ENCODE measurements around the gene NVL. TPM values are rescaled to one million over a fixed set of nuclear protein-coding genes. Genes with fewer than 3 reads are reported as not detected.

Gene NVL
- polyA plus RNA-seq, 1 donor from 2014 or later: 77.3 TPM

DNA sequence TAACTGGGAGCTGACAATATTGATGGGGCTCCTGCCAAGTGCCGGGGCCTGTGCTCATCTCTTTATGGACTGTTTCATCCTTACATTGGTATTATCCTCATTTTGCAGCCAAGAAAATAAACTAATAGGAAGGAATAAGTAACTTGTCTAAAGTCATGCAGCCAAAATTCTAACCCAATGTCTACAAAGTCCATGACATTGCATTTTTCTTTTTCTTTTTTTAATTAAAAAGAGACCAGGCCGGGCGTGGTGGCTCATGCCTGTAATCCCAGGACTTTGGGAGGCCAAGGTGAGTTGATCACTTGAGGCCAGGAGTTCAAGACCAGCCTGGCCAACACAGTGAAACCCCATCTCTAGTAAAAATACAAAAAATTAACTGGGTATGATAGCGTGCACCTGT is 128.1 kb downstream of the NVL start:
- Histone ChIP-seq H3K9ac (ENCODE audit: low read length) (no peak overlapping the region), H3K9me2 (ENCODE audit: insufficient read depth, low read length) (no peaks in the 10 kb centered on the region), H3K27ac (ENCODE audit: low read length) (no peak overlapping the region), H2AFZ (ENCODE audit: low read depth, low read length) (no peak overlapping the region), H3K4me3 (ENCODE audit: low read length) (no peak overlapping the region), H3K9me3 (ENCODE audit: low read length) (no peaks in the 10 kb centered on the region), H3K27me3 (ENCODE audit: insufficient read depth, low read depth, low read length) (no peaks in the 10 kb centered on the region), H3F3A (ENCODE audit: insufficient read depth, low read length, poor library complexity, severe bottlenecking) (no peaks in the 10 kb centered on the region), H3K36me3 (ENCODE audit: insufficient read depth, low read length) (no peaks in the 10 kb centered on the region), H3K79me2 (replicated peaks; ENCODE audit: insufficient read depth, low read length) (no peaks in the 10 kb centered on the region), H3K4me2 (ENCODE audit: low read length) (no peak overlapping the region), H4K20me1 (ENCODE audit: insufficient read depth) (no peaks in the 10 kb centered on the region)
- TF ChIP-seq MXI1 (conservative IDR thresholded peaks at IDR 0.05; ENCODE audit: poor library complexity, severe bottlenecking): no peak
- TF ChIP-seq SMC3 (conservative IDR thresholded peaks at IDR 0.05; ENCODE audit: poor library complexity): no peak
- no peak for TF ChIP-seq POLR2AphosphoS5 (IDR thresholded peaks at IDR 0.05)
- TF ChIP-seq, protein P1, sequence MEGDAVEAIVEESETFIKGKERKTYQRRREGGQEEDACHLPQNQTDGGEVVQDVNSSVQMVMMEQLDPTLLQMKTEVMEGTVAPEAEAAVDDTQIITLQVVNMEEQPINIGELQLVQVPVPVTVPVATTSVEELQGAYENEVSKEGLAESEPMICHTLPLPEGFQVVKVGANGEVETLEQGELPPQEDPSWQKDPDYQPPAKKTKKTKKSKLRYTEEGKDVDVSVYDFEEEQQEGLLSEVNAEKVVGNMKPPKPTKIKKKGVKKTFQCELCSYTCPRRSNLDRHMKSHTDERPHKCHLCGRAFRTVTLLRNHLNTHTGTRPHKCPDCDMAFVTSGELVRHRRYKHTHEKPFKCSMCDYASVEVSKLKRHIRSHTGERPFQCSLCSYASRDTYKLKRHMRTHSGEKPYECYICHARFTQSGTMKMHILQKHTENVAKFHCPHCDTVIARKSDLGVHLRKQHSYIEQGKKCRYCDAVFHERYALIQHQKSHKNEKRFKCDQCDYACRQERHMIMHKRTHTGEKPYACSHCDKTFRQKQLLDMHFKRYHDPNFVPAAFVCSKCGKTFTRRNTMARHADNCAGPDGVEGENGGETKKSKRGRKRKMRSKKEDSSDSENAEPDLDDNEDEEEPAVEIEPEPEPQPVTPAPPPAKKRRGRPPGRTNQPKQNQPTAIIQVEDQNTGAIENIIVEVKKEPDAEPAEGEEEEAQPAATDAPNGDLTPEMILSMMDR (IDR thresholded peaks at IDR 0.05; ENCODE audit: poor library complexity, severe bottlenecking): no peak
- no peak for TF ChIP-seq RAD21 (conservative IDR thresholded peaks at IDR 0.05)
- TF ChIP-seq EP300 (conservative IDR thresholded peaks at IDR 0.05; ENCODE audit: poor library complexity, severe bottlenecking): no peak
- TF ChIP-seq TAF1 (IDR thresholded peaks at IDR 0.05; ENCODE audit: low read depth): no peak
- no peak for TF ChIP-seq EZH2 (IDR thresholded peaks at IDR 0.05; ENCODE audit: borderline replicate concordance, insufficient read depth, low read length, poor library complexity, severe bottlenecking)
- TF ChIP-seq, protein P2, sequence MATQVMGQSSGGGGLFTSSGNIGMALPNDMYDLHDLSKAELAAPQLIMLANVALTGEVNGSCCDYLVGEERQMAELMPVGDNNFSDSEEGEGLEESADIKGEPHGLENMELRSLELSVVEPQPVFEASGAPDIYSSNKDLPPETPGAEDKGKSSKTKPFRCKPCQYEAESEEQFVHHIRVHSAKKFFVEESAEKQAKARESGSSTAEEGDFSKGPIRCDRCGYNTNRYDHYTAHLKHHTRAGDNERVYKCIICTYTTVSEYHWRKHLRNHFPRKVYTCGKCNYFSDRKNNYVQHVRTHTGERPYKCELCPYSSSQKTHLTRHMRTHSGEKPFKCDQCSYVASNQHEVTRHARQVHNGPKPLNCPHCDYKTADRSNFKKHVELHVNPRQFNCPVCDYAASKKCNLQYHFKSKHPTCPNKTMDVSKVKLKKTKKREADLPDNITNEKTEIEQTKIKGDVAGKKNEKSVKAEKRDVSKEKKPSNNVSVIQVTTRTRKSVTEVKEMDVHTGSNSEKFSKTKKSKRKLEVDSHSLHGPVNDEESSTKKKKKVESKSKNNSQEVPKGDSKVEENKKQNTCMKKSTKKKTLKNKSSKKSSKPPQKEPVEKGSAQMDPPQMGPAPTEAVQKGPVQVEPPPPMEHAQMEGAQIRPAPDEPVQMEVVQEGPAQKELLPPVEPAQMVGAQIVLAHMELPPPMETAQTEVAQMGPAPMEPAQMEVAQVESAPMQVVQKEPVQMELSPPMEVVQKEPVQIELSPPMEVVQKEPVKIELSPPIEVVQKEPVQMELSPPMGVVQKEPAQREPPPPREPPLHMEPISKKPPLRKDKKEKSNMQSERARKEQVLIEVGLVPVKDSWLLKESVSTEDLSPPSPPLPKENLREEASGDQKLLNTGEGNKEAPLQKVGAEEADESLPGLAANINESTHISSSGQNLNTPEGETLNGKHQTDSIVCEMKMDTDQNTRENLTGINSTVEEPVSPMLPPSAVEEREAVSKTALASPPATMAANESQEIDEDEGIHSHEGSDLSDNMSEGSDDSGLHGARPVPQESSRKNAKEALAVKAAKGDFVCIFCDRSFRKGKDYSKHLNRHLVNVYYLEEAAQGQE (IDR thresholded peaks at IDR 0.05; ENCODE audit: borderline replicate concordance): no peak

DNA sequence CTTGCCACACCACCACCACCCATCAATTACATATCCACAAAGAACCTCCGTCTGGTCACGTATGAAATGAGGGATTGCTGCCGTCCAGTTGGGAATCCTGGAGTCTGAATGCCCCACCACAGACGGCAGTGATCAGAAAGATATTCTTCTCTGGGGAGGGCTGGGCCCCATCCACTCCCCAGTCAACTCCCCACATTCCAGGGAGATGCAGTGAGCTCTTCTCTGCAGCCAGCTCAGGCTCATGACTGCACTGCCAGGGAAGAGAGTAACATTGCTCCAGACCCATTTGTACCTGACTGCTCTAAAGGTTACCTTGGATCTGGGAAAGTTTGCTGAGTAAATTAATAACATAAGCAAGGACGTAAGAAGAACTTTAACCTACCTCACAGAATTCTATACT is 128.6 kb downstream of the NVL start:
- no peaks in the 10 kb centered on the region for H3K36me3 ChIP-seq (ENCODE audit: insufficient read depth, low read length)
- no peaks in the 10 kb centered on the region for H3K9me2 ChIP-seq (ENCODE audit: insufficient read depth, low read length)
- no peaks in the 10 kb centered on the region for H3F3A ChIP-seq (ENCODE audit: insufficient read depth, low read length, poor library complexity, severe bottlenecking)
- H3K4me2 ChIP-seq (ENCODE audit: low read length): no peak overlapping the region
- no peaks in the 10 kb centered on the region for H3K27me3 ChIP-seq (ENCODE audit: insufficient read depth, low read depth, low read length)
- TF ChIP-seq MXI1 (conservative IDR thresholded peaks at IDR 0.05; ENCODE audit: poor library complexity, severe bottlenecking): no peak
- TF ChIP-seq SMC3 (conservative IDR thresholded peaks at IDR 0.05; ENCODE audit: poor library complexity): no peak
- no peak for TF ChIP-seq POLR2AphosphoS5 (IDR thresholded peaks at IDR 0.05)
- TF ChIP-seq TAF1 (IDR thresholded peaks at IDR 0.05; ENCODE audit: low read depth): no peak
- TF ChIP-seq, protein P2 (IDR thresholded peaks at IDR 0.05; ENCODE audit: borderline replicate concordance): no peak
- TF ChIP-seq EZH2 (IDR thresholded peaks at IDR 0.05; ENCODE audit: borderline replicate concordance, insufficient read depth, low read length, poor library complexity, severe bottlenecking): no peak
- no peak for TF ChIP-seq EP300 (conservative IDR thresholded peaks at IDR 0.05; ENCODE audit: poor library complexity, severe bottlenecking)
- TF ChIP-seq, protein P1 (IDR thresholded peaks at IDR 0.05; ENCODE audit: poor library complexity, severe bottlenecking): no peak
- TF ChIP-seq RAD21 (conservative IDR thresholded peaks at IDR 0.05): no peak
- no peak overlapping the region for H3K27ac ChIP-seq (ENCODE audit: low read length)
- no peak overlapping the region for H2AFZ ChIP-seq (ENCODE audit: low read depth, low read length)
- no peaks in the 10 kb centered on the region for H3K79me2 ChIP-seq (replicated peaks; ENCODE audit: insufficient read depth, low read length)
- H3K9ac ChIP-seq (ENCODE audit: low read length): no peak overlapping the region
- no peaks in the 10 kb centered on the region for H4K20me1 ChIP-seq (ENCODE audit: insufficient read depth)
- H3K9me3 ChIP-seq (ENCODE audit: low read length): no peaks in the 10 kb centered on the region
- H3K4me3 ChIP-seq (ENCODE audit: low read length): no peak overlapping the region

All from neural cell (in vitro differentiated cells).